Activated CD8-positive, alpha-beta memory T cell treated with anti-CD3 and anti-CD28 coated beads, Interleukin-2, amount 50 U/mL, for 1 hour (primary cell): ENCODE results near the gene KLF13.

Experiments
- DNase-seq: peaks from one replicate; pipeline ENCODE4 v3.0.0-alpha.2; 2020; ENCODE audit errors: extremely low read depth

KLF13 gene

DNA sequence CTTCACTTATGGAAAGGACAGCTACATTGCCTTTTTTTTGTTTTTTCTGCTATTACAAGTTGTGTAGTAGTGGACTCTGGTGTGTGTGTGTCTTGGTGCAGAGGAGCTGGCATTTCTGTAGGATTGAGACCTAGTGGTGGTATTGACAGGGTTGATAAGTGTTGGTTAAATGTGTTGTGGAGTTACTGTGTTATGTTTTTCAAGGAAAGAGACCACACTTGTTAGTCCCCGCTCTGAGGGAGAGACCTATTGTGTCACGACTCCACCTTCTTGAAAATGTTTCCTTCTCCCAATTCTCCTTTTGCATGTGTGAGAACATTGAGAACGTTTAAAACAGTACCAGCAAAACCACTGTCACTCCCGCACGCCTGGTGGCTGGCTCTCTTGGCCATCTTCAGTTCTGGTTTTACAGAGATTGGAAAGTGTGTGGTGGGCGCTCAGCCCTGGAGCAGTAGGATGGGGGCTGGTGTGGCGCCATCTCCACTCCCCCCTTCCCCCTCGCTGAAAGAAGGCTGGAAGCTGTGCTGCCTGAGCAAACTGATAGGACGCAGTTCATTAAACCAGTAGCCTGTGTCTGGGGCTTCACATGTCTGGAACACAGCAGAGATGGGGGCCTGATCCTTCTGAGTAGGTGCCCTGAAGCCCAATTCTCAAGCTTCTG, 5.5 kb downstream of the KLF13 start:
- DNase-seq: no peak

- DNase-seq: no peak
These were observed 6.0 kb downstream of the KLF13 start for GRCh38 chr15:31332681-31333071.

DNA sequence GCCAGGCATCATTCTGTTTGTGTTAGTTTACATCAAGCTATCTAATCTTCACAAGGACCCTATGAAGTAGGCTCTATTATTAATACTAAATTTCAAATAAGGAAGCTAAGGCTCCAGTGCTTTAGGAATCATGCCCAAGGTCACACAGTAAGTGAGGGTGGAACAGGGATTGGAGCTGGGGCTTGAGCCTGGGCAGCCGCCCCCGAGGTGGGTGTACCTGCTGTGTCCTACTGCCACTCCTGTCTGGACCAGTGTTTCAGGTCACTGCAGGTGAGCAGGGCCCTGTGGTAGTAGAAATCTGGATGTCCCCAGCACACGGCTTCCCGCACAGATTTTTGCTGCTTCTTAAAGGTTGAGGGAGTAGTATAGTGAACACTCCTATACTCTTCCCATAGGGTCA, 6.5 kb downstream of the KLF13 start:
- DNase-seq: no peak

DNA sequence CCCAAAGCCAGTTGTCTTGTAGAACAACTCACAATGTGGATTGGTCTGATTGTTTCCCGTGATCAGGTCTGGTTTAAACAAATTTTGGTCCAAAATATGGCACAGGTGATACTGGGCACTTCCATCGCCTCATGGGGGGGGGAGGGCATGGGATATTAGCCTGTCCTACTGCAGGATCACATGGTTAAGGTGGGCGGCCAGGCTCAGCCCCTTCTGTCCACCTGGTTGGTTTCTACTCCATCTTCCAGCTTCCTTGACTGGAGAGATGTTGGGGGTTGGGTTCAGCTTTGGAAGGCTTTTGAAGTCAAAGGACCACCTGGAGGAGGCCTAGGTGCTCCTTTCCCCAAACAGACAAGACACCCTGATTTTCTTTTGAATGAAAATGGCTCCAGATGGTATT, 7.2 kb downstream of the KLF13 start:
- DNase-seq: no peak

- no peak for DNase-seq
These were observed 9.5 kb downstream of the KLF13 start for GRCh38 chr15:31335989-31336592.

GRCh38 chr15:31336593-31337295, 10.1 kb downstream of the KLF13 start:
- no peak for DNase-seq

GRCh38 chr15:31337352-31338031, 10.9 kb downstream of the KLF13 start:
- no peak for DNase-seq

- DNase-seq: no peak
These were observed 11.8 kb downstream of the KLF13 start for GRCh38 chr15:31338318-31338878.

DNA sequence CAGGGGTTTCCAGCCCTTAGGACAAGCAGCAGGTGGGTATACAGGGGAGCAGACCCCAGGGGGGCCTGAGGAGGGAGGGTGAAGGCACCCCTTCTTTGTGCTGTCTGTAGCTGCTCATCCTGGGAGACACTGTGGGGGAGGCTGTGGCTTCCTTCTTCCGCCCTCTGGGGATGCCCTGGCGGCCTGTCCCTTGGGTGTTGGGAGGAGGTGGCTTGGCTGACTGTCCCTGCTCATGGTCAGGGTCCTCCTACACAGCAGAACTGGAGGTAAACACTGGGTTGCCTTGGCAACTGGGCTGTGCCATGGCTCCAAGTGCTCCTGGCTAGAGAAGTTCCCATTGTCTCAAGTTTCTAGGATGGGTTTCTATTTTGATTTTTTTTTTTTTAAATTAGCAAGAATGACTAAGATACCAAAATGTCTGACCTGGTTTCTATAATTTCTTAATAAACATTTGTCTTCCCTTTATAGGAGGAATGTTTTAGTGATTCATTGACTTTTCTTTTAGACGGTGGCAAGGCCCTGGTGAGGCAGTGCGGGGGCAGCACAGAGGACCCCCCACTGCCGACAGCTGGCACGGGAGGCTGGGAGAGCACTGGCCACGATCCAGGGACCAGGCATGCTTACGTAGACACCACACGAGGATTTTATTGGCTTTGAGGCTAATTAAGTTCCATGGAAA, 12.4 kb downstream of the KLF13 start:
- no peak for DNase-seq

DNA sequence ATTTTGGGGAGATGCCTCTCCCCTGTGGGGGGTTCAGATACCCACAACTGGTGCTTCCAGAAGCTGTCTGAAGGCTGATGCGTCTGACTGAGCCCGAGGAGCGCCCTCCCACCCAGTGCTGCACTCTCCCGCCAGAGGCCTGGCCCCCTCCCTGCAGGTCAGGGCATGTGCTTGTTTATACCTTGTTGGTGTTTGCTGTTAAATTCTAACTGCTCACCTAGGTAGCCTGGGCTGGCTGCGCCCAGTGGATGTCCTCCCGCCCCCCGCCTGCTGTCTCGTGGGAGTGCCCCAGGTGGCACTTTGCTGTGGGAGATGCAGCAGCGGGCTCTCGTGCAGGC, 12.9 kb downstream of the KLF13 start:
- no peak for DNase-seq

DNA sequence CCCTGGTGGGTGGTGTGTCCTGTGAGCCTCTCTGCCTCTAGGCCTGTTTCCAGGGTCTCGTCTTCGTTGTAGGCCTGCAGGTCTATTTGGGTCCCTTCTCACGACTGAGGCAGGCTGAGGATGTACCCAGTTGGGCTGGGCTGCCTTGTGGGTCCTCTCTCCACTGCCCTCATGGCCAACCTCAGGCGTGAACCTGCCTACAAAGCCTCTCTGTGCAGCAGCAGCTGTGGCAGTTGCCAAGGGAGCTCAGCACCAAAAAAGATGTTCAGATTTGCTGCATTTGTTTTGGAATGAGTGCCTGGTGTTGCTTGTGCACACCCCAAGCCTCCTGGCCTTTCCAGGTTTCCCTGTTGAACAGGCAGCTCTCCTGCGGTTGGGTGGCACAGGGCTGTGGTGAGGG, 13.4 kb downstream of the KLF13 start:
- no peak for DNase-seq

GRCh38 chr15:31340592-31340991, 14.0 kb downstream of the KLF13 start:
- no peak for DNase-seq

- DNase-seq: no peak
These were observed 14.4 kb downstream of the KLF13 start for GRCh38 chr15:31341071-31341470.

GRCh38 chr15:31341496-31342195, 15.0 kb downstream of the KLF13 start:
- no peak for DNase-seq

- no peak for DNase-seq
These were observed 15.7 kb downstream of the KLF13 start for GRCh38 chr15:31342381-31342780.

DNA sequence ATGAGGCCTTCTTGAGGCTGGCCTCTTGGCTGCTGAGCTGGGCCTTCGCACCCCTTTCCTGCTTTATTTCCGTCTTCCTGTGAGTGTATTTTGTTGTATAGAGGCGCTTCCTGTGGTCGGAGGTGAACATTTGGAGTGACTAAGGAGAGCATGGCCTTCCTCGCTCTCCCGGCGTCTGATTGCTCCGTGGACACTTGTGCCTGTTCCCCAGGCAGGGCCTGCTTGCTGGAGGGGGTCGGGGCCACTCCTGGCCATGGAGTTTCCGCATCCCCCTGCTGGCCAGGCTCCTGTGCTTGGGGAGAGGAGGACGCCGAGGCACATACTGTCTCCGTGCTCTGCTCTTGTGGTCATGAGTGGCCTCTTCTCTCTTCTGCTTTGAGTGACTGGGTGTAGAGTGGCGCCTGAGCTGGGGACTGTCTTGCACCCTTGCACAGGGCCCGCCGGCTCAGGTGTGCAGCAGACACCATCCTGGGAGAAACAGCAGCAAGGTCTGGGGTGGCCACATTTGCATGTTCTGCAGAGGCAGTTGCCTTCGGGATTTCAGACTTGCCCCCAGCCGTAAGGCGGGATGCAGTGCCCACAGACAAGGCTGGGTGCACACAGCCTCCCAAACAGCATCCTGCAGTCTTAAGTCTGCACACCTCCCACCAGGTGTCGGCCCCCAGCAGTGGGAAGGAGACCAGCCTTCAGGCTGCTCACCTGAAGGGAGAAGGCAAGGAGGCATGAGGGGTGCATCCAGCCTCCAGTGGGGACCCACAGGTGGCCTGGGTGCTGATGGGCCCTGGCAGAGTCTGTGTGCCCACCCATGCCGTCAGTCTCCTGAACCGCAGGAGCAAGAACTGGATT, 16.4 kb downstream of the KLF13 start:
- no peak for DNase-seq

DNA sequence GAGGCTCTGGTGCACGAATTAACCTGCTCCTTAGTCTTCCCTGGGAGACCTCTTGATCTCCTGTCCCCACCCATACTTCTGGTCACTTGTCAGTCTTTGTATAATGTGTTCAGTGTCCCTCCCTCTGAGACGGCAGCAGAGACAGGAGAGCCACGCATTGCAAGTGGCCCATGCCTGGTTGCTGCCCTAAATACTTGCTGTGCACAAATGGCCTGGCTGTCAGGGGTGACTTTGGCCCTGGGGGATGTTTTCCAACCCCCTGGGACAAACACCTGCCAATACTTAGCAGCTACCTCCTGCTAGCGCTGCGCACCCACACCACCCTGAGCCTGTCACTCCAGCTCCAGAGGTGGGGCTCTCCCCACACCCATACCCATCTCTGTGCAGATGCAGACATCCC, 17.2 kb downstream of the KLF13 start:
- no peak for DNase-seq

DNA sequence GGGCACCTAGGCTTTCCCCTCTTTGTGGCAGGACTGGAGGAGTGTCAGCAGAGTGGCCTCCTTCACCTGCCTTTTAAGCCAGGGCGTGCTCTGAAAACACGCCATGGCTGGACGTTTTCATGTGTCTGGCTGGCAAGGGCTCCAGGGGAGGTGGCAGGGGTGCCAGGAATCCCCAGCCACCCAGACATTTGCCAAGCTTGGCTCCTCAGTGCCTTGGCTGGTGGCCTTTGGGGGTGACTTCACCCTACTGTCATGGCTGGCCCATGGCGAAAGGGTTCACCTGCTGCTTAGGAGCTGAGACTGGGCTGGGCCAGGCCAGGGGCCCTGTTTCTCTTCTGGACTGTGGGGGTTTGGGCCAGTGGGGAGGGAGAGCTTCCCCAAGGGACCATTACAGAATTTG, 17.6 kb downstream of the KLF13 start:
- no peak for DNase-seq

- no peak for DNase-seq
These were observed 18.4 kb downstream of the KLF13 start for GRCh38 chr15:31344823-31345605.
